Measurements from ENCODE around the gene ARHGDIG. TPM values are rescaled to one million over a fixed set of nuclear protein-coding genes. Genes with fewer than 3 reads are reported as not detected.

ARHGDIG gene
- total RNA-seq, 1 experiment from 2014 or later, result 0.41 TPM

- BruUV-seq (replicated peaks), result no TSS peak
- POLR2A ChIA-PET (ENCODE audit: low non-redundant PET), result no interaction called here
- no peak overlapping the region for H3K4me3 ChIP-seq (ENCODE audit: low read depth, low read length, poor library complexity, severe bottlenecking)
- TF ChIP-seq EZH2 (IDR thresholded peaks at IDR 0.05; ENCODE audit: borderline replicate concordance, low read depth, low read length, poor library complexity, severe bottlenecking) (no peak), CTCF (conservative IDR thresholded peaks at IDR 0.05; ENCODE audit: low read depth, low read length) (no peak)
- H3K4me1 ChIP-seq (ENCODE audit: insufficient read depth, low read length, poor library complexity, severe bottlenecking), result no peaks in the 10 kb centered on the region
- no peaks in the 10 kb centered on the region for H3K9me3 ChIP-seq (ENCODE audit: low read depth, low read length, poor library complexity, severe bottlenecking)
- intact Hi-C loops (cut with micrococcal nuclease; ENCODE audit: unreplicated experiment), result no loop called here
- CTCF ChIA-PET, result no interaction called here
- H3K36me3 ChIP-seq (ENCODE audit: insufficient read depth, low read length, poor library complexity, severe bottlenecking), result peaks cover 15% of the 10 kb centered on the region
- no peak for DNase-seq (ENCODE audit: low spot score)
- H3K27ac ChIP-seq (ENCODE audit: low read depth, low read length, poor library complexity, severe bottlenecking), result no peak overlapping the region
- H3K27me3 ChIP-seq (replicated peaks; ENCODE audit: insufficient read depth, low read depth, low read length, poor library complexity), result no peaks in the 10 kb centered on the region
Measured at GRCh38 chr16:287981-288920, 7.9 kb downstream of the ARHGDIG start.

DNA sequence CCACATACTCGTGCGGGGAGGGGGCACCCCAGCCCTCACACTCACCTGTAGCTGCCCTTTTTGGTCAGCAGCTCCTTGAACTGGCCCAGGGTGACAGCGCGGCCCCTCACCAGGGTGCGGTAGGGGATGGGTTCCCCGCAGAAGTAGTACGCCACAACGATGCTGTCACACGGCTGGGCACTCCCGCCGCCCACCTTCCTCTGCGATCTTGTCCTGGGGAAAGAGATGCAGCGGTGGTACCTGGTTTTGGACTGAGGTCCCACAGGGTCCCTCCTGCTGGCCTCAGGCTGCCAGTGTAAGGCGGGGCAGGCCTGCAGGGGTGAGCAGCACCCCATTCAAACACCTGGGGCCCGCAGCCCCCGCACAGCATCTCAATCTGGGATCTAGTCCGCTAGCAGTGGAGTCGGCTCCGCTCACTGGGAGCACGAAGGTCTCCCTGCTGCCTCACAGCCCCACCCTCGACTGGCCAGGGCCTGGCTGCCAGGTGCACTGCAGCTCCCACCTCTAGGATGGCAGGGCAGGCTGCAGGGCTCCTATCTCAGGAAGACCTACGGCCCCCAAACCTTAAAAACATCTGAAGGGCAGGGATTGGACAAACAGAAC, 9.1 kb downstream of the ARHGDIG start:
- no peak for DNase-seq (ENCODE audit: low spot score)
- POLR2A ChIA-PET (ENCODE audit: low non-redundant PET), result no interaction called here
- Histone ChIP-seq H3K4me3 (ENCODE audit: low read depth, low read length, poor library complexity, severe bottlenecking) (no peak overlapping the region), H3K9me3 (ENCODE audit: low read depth, low read length, poor library complexity, severe bottlenecking) (no peaks in the 10 kb centered on the region), H3K27me3 (replicated peaks; ENCODE audit: insufficient read depth, low read depth, low read length, poor library complexity) (no peaks in the 10 kb centered on the region), H3K27ac (ENCODE audit: low read depth, low read length, poor library complexity, severe bottlenecking) (no peak overlapping the region), H3K4me1 (ENCODE audit: insufficient read depth, low read length, poor library complexity, severe bottlenecking) (no peaks in the 10 kb centered on the region), H3K36me3 (ENCODE audit: insufficient read depth, low read length, poor library complexity, severe bottlenecking) (peaks cover 15% of the 10 kb centered on the region)
- intact Hi-C loops (cut with micrococcal nuclease; ENCODE audit: unreplicated experiment), result no loop called here
- CTCF ChIA-PET, result no interaction called here
- BruUV-seq (replicated peaks), result no TSS peak
- no peak for TF ChIP-seq CTCF (conservative IDR thresholded peaks at IDR 0.05; ENCODE audit: low read depth, low read length)
- TF ChIP-seq EZH2 (IDR thresholded peaks at IDR 0.05; ENCODE audit: borderline replicate concordance, low read depth, low read length, poor library complexity, severe bottlenecking), result no peak

- BruUV-seq (replicated peaks), result no TSS peak
Measured at GRCh38 chr16:290015-290680, 9.8 kb downstream of the ARHGDIG start.

More at GRCh38 chr16:290015-290680, 9.8 kb downstream of the ARHGDIG start:
- Histone ChIP-seq H3K4me1 (ENCODE audit: insufficient read depth, low read length, poor library complexity, severe bottlenecking) (no peaks in the 10 kb centered on the region), H3K36me3 (ENCODE audit: insufficient read depth, low read length, poor library complexity, severe bottlenecking) (peaks cover 15% of the 10 kb centered on the region), H3K27me3 (replicated peaks; ENCODE audit: insufficient read depth, low read depth, low read length, poor library complexity) (no peaks in the 10 kb centered on the region), H3K9me3 (ENCODE audit: low read depth, low read length, poor library complexity, severe bottlenecking) (no peaks in the 10 kb centered on the region), H3K4me3 (ENCODE audit: low read depth, low read length, poor library complexity, severe bottlenecking) (no peak overlapping the region), H3K27ac (ENCODE audit: low read depth, low read length, poor library complexity, severe bottlenecking) (no peak overlapping the region)
- CTCF ChIA-PET, result no interaction called here
- no peak for TF ChIP-seq EZH2 (IDR thresholded peaks at IDR 0.05; ENCODE audit: borderline replicate concordance, low read depth, low read length, poor library complexity, severe bottlenecking)
- TF ChIP-seq CTCF (conservative IDR thresholded peaks at IDR 0.05; ENCODE audit: low read depth, low read length), result no peak
- intact Hi-C loops (cut with micrococcal nuclease; ENCODE audit: unreplicated experiment), result no loop called here
- POLR2A ChIA-PET (ENCODE audit: low non-redundant PET), result no interaction called here
- DNase-seq (ENCODE audit: low spot score), result no peak

Measured in A673 (cell line).